ENCODE data around the gene ATXN1.
"Not testable (repeated sequence)": the region's sequence is repeated elsewhere in the genome, so short reads cannot be mapped to it uniquely, and the experiment has no call there.

Gene ATXN1

GRCh38 chr6:16760516-16761470, at the start of gene ATXN1:
ATXN1 (minus strand) TSS chr6:16761460.
- no peak for DNase-seq

DNA sequence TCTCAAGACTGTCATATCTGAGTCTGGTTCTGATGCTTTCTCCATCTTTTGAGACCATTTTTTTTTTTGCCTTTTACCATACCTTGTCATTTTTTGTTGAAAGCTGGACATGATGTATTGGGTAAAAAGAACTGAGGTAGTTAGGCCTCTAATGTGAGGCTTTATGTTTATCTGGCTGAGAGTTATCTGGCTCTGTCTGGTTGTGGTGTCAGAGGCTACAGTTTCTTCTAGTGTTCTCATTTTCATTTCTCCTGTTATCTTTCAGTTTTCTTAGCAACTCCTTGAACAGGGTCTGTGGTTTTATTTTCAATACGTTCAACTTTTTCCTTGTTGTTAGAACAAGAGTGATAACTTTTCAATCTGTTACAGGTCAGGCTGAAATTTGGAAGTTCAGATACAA, 49.2 kb upstream of the ATXN1 start:
- no peak for DNase-seq

- DNase-seq: no peak
Observed at GRCh38 chr6:16809753-16810358, 48.6 kb upstream of the ATXN1 start.

GRCh38 chr6:16807956-16808355, 46.7 kb upstream of the ATXN1 start:
- DNase-seq: no peak

- no peak for DNase-seq
Observed at GRCh38 chr6:16806363-16806762, 45.1 kb upstream of the ATXN1 start.

- no peak for DNase-seq
Observed at GRCh38 chr6:16805243-16805950, 44.1 kb upstream of the ATXN1 start.

GRCh38 chr6:16804546-16805242, 43.4 kb upstream of the ATXN1 start:
- DNase-seq: no peak

DNA sequence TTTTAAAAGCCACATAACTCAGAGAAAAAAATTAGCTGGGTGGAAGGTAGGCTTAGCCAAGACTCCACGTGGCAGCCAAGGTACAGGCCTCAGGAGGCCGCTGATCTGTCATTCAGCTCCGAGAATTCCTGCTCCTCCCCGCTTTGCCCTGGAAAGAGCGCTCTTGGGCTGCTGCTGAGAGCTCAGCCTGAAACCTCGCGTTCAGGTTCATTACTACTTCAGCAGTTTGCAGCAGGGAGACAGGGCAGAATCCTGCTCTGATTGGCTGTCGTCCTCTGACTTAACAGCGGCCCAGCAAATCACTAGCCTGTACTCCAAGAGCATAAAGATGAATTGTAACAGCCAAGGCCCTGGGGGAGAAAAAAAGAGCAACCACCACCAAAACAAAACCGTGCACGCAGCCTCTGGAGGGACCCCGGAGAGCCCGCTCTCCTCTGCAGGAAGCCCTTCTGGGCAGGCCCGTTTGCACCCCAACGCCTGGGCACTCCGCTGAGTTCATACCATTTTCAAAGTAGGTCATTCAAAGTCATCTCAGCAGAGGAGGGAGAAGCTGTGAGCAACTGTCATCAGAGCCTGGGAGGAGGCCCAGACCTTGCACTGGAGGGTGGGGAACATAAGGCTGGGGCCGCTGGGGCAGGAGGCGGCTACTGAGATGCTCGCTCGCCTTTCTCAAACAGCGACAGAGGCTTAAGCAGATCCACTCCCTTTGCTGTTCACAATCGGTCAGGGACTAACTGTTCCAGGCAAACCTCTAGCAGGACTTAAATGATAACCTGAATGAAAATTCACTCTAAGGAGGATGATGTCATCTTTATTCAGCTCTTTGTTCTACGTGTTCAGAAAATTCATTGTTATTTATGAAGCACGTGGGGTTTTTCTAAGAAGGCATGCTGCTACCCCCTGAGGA, 42.3 kb upstream of the ATXN1 start:
- DNase-seq: no peak

DNA sequence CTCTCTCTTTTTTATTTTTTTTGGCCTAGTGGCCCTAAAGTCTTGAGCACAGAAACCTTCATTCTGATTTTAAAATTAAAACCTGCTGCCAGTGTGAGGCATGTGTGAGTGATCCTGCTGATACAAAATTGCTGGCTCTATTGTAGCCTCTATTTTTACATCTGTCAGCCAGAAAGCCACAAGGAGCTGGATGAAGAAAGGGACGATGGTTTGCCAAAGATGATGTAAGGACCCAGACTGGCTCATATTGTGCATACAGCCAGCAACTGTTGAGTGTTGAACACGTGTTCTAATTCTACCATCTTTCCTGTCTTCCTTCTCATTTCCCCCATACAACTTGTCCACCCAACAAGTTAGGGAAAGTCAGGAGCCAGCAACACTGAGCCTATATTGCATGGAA, 40.8 kb upstream of the ATXN1 start:
- no peak for DNase-seq

DNA sequence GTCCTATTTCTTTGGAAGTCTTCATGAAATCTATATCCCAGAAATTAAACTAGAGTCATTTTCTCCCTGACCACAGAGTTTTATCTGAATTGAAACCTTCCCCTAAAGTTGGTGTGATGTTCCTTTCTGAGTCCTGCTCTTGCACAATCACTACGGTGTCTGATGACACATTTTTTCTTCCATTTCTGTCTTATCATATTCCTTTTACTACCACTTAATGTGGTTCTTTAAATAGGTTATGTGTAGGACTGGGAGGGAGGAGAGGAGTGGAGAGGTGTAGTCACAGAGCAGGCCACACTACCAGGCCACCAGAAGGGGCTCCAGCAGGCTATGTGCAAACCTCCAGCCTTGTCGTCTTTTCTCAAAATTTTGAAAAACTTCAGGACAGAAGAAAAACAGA, 39.7 kb upstream of the ATXN1 start:
- no peak for DNase-seq

GRCh38 chr6:16800341-16800740, 39.1 kb upstream of the ATXN1 start:
- no peak for DNase-seq

DNA sequence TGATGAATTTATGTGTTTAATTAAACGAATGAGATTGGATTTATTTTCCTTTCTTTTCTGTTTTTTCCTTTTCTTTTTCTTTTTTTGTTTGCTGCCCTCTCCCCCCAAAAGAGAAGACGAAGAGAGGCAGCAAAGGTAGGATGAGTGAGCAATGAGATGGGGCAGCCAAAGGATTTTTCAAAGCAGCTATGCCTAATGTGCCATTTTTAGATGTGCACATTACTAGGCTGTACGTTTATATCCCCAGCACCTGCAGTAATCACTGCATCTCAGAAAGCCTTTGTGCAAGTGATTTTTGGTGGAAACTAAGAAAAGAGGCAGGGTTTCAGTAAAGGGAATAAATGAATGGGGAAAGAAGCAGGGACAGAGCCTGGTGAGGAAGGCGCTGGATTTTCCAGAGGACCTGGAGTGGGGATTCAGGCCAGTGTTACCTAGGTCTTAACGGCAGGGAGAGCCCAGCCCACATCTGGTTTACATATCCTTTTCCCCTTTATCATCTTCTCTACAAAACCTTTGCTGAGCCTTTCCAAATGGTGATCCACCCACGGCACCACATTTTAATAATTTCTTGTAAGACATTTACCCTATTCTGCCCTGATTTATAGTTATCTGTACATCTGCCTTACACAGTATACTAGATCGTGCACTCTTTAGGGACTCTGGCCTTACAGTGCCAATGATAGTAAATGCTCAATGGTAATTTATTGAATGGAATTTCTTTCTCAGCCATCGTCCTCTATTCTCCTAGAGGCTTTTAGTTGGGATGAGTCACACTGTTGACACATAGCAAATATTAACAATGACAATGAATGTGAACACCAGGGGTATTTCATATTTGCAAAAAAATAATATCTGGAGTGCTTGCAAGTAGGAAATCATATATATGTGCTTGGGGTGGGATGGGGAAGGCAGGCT, 38.3 kb upstream of the ATXN1 start:
- no peak for DNase-seq

DNA sequence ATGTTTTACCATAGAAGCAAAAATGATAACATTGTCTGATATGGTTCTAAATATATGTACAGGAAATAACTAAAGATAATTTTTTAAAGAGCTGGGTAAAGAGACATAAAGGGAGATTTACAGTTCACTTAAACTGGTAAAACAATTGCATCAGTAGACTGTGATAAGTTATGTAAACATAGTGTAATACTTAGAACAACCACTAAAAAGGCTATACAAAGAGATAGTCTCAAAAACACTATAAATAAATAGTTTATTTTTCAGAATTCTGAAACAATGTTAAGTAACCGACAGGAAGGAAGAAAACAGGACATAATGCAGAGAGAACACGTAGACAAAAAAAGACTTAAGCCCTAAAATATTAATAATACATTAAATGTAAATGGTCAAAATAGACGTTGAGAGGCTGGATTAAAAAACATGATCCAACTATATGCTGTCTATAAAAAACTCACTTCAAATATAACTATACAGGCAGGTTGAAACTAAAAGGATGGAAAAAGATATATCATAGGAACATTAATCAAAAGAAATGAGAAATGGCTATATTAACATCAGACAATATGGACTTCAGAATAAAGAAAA, 32.7 kb upstream of the ATXN1 start:
- DNase-seq: no peak

GRCh38 chr6:16789329-16790038, 28.2 kb upstream of the ATXN1 start:
- no peak for DNase-seq

DNA sequence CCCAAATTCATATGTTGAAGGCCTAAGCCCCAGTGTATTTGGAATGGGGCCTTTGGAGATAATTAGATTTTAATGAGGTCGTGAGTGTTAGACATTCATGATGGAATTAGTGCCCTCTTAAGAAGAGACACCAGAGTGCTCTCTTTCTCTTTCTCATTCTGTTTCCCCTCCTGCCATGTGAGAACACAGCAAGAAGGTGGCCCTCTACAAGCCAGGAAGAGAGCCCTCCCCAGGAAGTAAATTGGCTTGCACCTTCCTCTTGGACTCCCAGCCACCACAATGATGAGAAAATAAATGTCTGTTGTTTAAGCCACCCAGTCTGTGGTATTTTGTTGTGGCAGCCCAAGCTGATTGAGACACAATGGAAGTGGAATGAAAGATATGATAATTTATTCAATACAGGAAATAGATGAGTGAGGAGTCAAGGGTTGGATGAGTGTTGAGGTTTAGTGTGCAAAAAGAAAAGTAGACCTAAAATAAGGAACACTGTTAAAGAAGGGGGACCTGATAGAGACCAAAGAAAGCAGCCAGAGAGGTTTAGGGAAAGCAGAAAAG, 25.9 kb upstream of the ATXN1 start:
- DNase-seq: no peak

DNA sequence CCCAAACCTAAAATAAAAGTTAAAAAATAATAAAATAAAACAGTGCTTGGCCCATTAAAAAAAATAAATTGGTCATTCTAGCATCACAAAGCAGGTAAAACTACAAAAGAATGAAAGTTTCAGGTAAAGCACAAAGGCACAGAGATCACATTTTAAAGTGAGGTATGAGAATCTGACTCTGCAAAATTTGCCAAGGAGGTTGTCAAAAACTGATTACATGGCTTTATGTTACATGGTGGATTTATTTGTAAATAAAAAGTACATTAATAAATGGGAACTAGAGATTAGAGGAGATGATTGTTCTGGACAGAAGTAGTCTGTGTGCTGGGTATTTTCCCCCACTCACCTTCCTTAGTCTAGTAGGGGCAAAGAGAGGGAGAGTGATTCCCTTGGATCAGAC, 24.2 kb upstream of the ATXN1 start:
- no peak for DNase-seq

DNA sequence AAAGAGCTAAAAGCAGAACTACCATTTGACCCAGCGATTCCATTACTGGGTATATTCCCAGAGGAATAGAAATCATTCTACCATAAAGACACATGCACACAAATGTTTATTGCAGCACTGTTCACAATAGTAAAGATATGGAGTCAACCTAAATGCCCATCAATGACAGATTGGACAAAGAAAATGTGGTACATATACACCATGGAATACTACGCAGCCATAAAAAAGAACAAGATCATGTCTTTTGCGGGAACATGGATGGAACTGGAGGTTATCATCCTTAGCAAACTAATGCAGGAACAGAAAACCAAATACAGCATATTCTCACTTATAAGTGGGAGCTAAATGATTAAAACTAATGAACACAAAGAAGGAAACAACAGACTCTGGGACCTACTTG, 23.7 kb upstream of the ATXN1 start:
- not testable (repeated sequence) for DNase-seq

DNA sequence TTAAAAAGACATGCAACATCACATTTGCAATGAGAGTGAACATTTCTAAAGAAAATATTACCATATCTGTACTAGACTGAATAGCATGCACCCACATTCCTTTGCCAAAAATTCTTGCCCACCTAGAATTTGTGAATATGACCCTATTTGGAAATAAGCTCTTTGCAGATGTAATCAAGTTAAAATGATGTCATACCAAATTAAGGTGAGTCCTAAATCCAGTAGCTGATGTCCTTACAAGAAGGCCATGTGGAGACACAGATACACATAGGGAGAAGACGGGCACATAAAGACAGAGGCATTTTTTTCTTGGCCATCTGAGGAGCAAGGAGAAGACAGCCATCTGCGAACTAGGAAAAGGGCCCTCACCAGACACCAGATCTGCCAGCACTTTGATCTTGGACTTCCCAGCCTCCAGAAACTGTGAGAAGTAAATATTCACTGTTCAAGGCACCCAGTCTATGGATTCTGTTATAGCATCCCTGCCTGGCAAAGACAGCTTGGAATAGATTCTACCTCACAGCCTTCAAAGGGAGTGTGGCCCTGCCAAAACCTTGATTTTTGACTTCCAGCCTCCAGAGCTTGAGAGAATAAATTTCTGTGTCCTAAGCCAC, 22.8 kb upstream of the ATXN1 start:
- DNase-seq: no peak

GRCh38 chr6:16783509-16783908, 22.2 kb upstream of the ATXN1 start:
- no peak for DNase-seq
